LNCAP (cell line): ENCODE data around the gene TMEM150C.

ENCODE experiments used
- CTCF ChIP-seq: fragments of 450-650 bp; IDR thresholded peaks from 2 replicates; pipeline ENCODE4 v1.5.1; 2017; ENCODE audit warnings: mild to moderate bottlenecking

Gene TMEM150C

GRCh38 chr4:82461710-82462109 is 100.1 kb downstream of the TMEM150C start:
- TF ChIP-seq CTCF, result no peak

- no peak for TF ChIP-seq CTCF
These were observed 103.1 kb downstream of the TMEM150C start for GRCh38 chr4:82458729-82459128.

- TF ChIP-seq CTCF, result no peak
These were observed 104.5 kb downstream of the TMEM150C start for GRCh38 chr4:82457266-82457665.

- TF ChIP-seq CTCF, result no peak
These were observed 109.8 kb downstream of the TMEM150C start for GRCh38 chr4:82452026-82452425.

- TF ChIP-seq CTCF, result no peak
These were observed 110.6 kb downstream of the TMEM150C start for GRCh38 chr4:82450966-82451755.

GRCh38 chr4:82447886-82448285 is 113.9 kb downstream of the TMEM150C start:
- TF ChIP-seq CTCF, result no peak

- TF ChIP-seq CTCF, result no peak
These were observed 122.7 kb downstream of the TMEM150C start for GRCh38 chr4:82439088-82439487.
